Neuronal stem cell (in vitro differentiated cells): ENCODE results near the gene ALDH1A3. TPM values are rescaled to one million over a fixed set of nuclear protein-coding genes. Genes with fewer than 3 reads are reported as not detected.

Experiments used
- small RNA-seq: library from polyadenylated mRNA; stranded (forward); fragments of <200 nt; extraction: miRNeasy Mini kit (QIAGEN cat#:217004); gene quantifications from one replicate; pipeline ENCODE3, GENCODE V24; 2013; ENCODE audit not compliant: insufficient read depth

ALDH1A3 gene

Small RNA genes within 50 kb of the gene (small RNA-seq; reads per million reads assigned to genes)
- not detected for gene AC015712.3
